Smooth muscle cell (in vitro differentiated cells): ENCODE data around the gene EML6. TPM values are rescaled to one million over a fixed set of nuclear protein-coding genes. Genes with fewer than 3 reads are reported as not detected.

ENCODE experiments used
- DNase-seq: peaks from one replicate; lab custom pipeline; 2025; ENCODE audit not compliant: unreplicated experiment; lab: John Stamatoyannopoulos, UW
- H2AFZ ChIP-seq: fragments of 200-600 bp; sonication (generic); 2 replicates; pipeline ENCODE4 v1.6.0; 2016; ENCODE audit warnings: antibody characterized with exemption, low read depth, mild to moderate bottlenecking
- H3F3A ChIP-seq: fragments of 200-600 bp; sonication (generic); 2 replicates; pipeline ENCODE4 v1.6.0; 2017; ENCODE audit warnings: antibody characterized with exemption, low read depth
- H3K27ac ChIP-seq: fragments of 200-600 bp; sonication (generic); 2 replicates; pipeline ENCODE4 v1.5.1; 2016; ENCODE audit warnings: low read depth, mild to moderate bottlenecking
- H3K27me3 ChIP-seq: fragments of 200-600 bp; sonication (generic); 2 replicates; pipeline ENCODE4 v1.6.1; 2016; ENCODE audit warnings: low read depth, mild to moderate bottlenecking
- H3K36me3 ChIP-seq: fragments of 200-600 bp; sonication (generic); 2 replicates; pipeline ENCODE4 v1.5.1; 2016; ENCODE audit warnings: low read depth
- H3K4me1 ChIP-seq: fragments of 200-600 bp; sonication (generic); 2 replicates; pipeline ENCODE4 v1.5.1; 2016; ENCODE audit warnings: low read depth
- H3K4me2 ChIP-seq: fragments of 200-600 bp; sonication (generic); 2 replicates; pipeline ENCODE4 v1.6.0; 2016; ENCODE audit warnings: mild to moderate bottlenecking
- H3K4me3 ChIP-seq: fragments of 200-600 bp; sonication (generic); 2 replicates; pipeline ENCODE4 v1.5.1; 2016; ENCODE audit warnings: mild to moderate bottlenecking
- H3K79me2 ChIP-seq: fragments of 200-600 bp; sonication (generic); 2 replicates; pipeline ENCODE4 v1.6.0; 2016; ENCODE audit warnings: low read depth, mild to moderate bottlenecking
- H3K9ac ChIP-seq: fragments of 200-600 bp; sonication (generic); 2 replicates; pipeline ENCODE4 v1.6.0; 2016; ENCODE audit warnings: low read depth
- H3K9me3 ChIP-seq: fragments of 200-600 bp; sonication (generic); replicated peaks from 2 replicates; pipeline ENCODE4 v1.5.1; 2016; ENCODE audit warnings: low read depth
- H4K20me1 ChIP-seq: fragments of 200-600 bp; sonication (generic); 2 replicates; pipeline ENCODE4 v1.6.0; 2016; ENCODE audit warnings: low read depth
- WGBS: methylation state at CpG from one replicate; pipeline ENCODE4 v1.1.7; 2016; ENCODE audit warnings: low lambda C conversion rate; 5-methylcytosine and 5-hydroxymethylcytosine counted together
- polyA plus RNA-seq: library from polyadenylated mRNA; unstranded; fragments of >200 nt; fragmentation: Nextera tagmentation; extraction: Ambion mirVana; gene quantifications from 2 replicates; pipeline ENCODE4 v1.2.1, GENCODE V29; 2016
- total RNA-seq: library from RNA; depleted of rRNA; stranded (reverse); fragments of >200 nt; gene quantifications from 2 replicates; pipeline ENCODE4 v1.2.3, GENCODE V29; 2014
- TF ChIP-seq, protein P1 (sequence below): fragments of 200-600 bp; sonication (generic); IDR thresholded peaks from 2 replicates; pipeline ENCODE4 v1.5.1; 2017; ENCODE audit warnings: borderline replicate concordance, mild to moderate bottlenecking, antibody characterized with exemption; ENCODE audit not compliant: insufficient read depth, poor library complexity, severe bottlenecking

The EML6 gene
- total and polyA plus RNA-seq, 2 experiments from 2014 or later, result 0.49 to 0.54 TPM

DNA sequence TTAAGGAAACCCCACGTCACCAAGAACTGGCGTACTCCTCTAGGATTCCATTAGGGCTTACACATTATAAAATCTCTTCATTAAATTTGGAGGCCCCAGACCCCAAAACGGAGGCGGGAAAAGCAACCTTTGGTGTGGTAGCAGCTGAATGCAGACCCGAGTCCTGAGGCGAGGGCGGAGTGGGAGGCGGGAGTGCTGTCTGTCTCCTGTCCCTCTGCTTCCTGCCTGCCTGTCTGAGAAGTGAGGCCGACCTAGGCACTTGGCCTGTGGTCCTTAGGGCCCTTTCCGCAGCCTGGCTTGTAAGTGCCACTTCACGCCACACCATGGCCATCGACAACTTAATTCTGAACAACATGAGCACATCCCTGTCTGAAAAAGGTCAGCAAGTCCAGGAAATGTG is 224.7 kb downstream of the EML6 start:
- peaks cover 8% of the 10 kb centered on the region for H3K4me1 ChIP-seq
- WGBS, result 80% methylated on average over 12 of the region's 12 CpGs

DNA sequence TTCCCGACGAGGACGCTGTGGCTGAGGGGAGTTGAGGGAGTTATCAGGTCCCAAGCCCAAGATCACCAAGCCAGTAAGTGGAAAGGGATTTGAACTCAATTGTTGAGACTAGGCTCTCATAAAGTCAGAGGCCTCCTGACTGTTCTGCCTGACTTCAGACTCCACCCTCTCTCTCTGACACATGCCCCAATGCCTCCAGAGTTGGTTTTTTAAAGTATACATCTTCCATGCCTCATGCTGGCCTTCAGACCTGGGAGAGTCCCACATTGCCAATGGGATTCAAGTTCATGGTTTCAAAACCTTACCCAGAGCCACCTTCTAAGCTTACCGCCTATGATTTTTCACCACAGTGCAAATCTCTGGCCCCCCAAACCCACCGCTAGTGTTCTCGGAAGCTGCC is 226.0 kb downstream of the EML6 start:
- no peaks in the 10 kb centered on the region for H4K20me1 ChIP-seq
- WGBS, result 91% methylated on average over 6 of the region's 6 CpGs
- H3K27ac ChIP-seq, result no peak overlapping the region
- H3K27me3 ChIP-seq, result no peaks in the 10 kb centered on the region
- TF ChIP-seq, protein P1, sequence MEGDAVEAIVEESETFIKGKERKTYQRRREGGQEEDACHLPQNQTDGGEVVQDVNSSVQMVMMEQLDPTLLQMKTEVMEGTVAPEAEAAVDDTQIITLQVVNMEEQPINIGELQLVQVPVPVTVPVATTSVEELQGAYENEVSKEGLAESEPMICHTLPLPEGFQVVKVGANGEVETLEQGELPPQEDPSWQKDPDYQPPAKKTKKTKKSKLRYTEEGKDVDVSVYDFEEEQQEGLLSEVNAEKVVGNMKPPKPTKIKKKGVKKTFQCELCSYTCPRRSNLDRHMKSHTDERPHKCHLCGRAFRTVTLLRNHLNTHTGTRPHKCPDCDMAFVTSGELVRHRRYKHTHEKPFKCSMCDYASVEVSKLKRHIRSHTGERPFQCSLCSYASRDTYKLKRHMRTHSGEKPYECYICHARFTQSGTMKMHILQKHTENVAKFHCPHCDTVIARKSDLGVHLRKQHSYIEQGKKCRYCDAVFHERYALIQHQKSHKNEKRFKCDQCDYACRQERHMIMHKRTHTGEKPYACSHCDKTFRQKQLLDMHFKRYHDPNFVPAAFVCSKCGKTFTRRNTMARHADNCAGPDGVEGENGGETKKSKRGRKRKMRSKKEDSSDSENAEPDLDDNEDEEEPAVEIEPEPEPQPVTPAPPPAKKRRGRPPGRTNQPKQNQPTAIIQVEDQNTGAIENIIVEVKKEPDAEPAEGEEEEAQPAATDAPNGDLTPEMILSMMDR, result no peak
- H2AFZ ChIP-seq, result no peak overlapping the region
- no peaks in the 10 kb centered on the region for H3K9me3 ChIP-seq
- no peaks in the 10 kb centered on the region for H3K79me2 ChIP-seq
- no peak overlapping the region for H3K4me2 ChIP-seq
- H3K9ac ChIP-seq, result no peak overlapping the region
- H3K4me1 ChIP-seq, result peaks cover 8% of the 10 kb centered on the region
- H3K36me3 ChIP-seq, result no peaks in the 10 kb centered on the region
- no peak for DNase-seq
- H3F3A ChIP-seq, result no peaks in the 10 kb centered on the region
- no peak overlapping the region for H3K4me3 ChIP-seq

More for the DNA sequence above, 224.7 kb downstream of the EML6 start:
- DNase-seq, result no peak
- Histone ChIP-seq H3K36me3 (no peaks in the 10 kb centered on the region), H3K79me2 (no peaks in the 10 kb centered on the region), H3K9ac (no peak overlapping the region), H3K27me3 (no peaks in the 10 kb centered on the region), H3K4me2 (no peak overlapping the region), H2AFZ (no peak overlapping the region), H3K9me3 (no peaks in the 10 kb centered on the region), H3K27ac (no peak overlapping the region), H3K4me3 (no peak overlapping the region), H4K20me1 (no peaks in the 10 kb centered on the region), H3F3A (no peaks in the 10 kb centered on the region)
- TF ChIP-seq, protein P1, result no peak

DNA sequence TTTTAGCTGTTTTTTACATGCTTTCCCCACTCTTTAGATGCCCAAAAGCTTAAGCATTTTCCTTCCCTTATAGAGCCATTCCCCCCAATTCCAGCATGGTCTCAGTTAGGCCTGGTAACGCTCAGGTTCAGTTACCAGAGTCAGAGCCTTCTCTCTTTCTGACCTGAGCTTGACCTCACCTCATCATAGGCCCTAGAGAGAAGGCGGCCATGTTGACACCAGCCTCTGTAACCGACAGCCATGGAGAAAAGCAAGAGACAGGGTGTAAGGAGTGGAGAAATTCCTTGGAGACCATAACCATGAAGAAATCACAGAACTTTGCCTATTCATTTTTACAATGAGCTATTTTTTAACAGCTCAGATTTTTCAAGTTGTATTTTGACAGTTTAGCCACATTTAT is 227.3 kb downstream of the EML6 start:
- Histone ChIP-seq H4K20me1 (no peaks in the 10 kb centered on the region), H2AFZ (no peak overlapping the region), H3K4me3 (no peak overlapping the region), H3K79me2 (no peaks in the 10 kb centered on the region), H3K9ac (no peak overlapping the region), H3K4me1 (peaks cover 8% of the 10 kb centered on the region), H3K9me3 (no peaks in the 10 kb centered on the region), H3K4me2 (no peak overlapping the region), H3K27ac (no peak overlapping the region), H3F3A (no peaks in the 10 kb centered on the region), H3K27me3 (no peaks in the 10 kb centered on the region), H3K36me3 (no peaks in the 10 kb centered on the region)
- TF ChIP-seq, protein P1, result no peak
- DNase-seq, result no peak
- 92% methylated on average over 3 of the region's 3 CpGs for WGBS

DNA sequence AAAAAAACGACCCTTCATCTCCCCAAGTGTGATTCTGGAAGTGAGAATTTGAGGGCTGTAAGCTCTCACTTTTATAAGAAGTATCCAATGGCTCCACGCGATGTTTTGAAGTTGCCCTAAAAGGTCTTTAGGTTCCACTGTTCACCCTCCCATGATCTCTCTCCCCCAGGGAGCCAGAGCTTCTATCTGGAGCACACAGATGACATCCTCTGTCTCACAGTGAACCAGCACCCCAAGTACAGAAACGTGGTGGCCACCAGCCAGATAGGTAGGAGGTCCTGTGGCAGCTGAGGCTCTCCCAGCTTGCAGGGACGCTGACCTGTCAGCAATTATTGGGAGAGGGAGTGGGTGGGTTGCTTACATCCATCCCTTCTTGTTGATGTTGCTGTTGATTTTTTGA is 229.0 kb downstream of the EML6 start:
- TF ChIP-seq, protein P1, result no peak
- no peak overlapping the region for H3K4me3 ChIP-seq
- no peaks in the 10 kb centered on the region for H3K36me3 ChIP-seq
- no peaks in the 10 kb centered on the region for H3K9me3 ChIP-seq
- no peaks in the 10 kb centered on the region for H3F3A ChIP-seq
- no peak overlapping the region for H2AFZ ChIP-seq
- peaks cover 13% of the 10 kb centered on the region for H3K4me1 ChIP-seq
- WGBS, result 83% methylated on average over 5 of the region's 5 CpGs
- no peaks in the 10 kb centered on the region for H3K79me2 ChIP-seq
- DNase-seq, result no peak
- H3K4me2 ChIP-seq, result peak overlapping the region; percentile 57
- no peaks in the 10 kb centered on the region for H4K20me1 ChIP-seq
- H3K27ac ChIP-seq, result no peak overlapping the region
- no peak overlapping the region for H3K9ac ChIP-seq
- no peaks in the 10 kb centered on the region for H3K27me3 ChIP-seq
